Karpas-422 (cell line): ENCODE data around the gene TMEM94. TPM values are rescaled to one million over a fixed set of nuclear protein-coding genes. Genes with fewer than 3 reads are reported as not detected.
"Not testable (repeated sequence)": the region's sequence is repeated elsewhere in the genome, so short reads cannot be mapped to it uniquely, and the experiment has no call there.

ENCODE experiments used
- DNase-seq: peaks from one replicate; pipeline ENCODE4 v3.0.0-alpha.2; 2015
- H2AFZ ChIP-seq: fragments of 200-600 bp; sonication (generic); 2 replicates; pipeline ENCODE4 v1.6.1; 2014; ENCODE audit warnings: antibody characterized with exemption, low read length, mixed read lengths
- H3K27ac ChIP-seq: fragments of 200-600 bp; sonication (generic); 2 replicates; pipeline ENCODE4 v1.5.1; 2014; ENCODE audit warnings: mild to moderate bottlenecking, low read length, moderate library complexity
- H3K27me3 ChIP-seq: fragments of 200-600 bp; sonication (generic); 2 replicates; pipeline ENCODE4 v1.6.1; 2014; ENCODE audit warnings: low read length, mixed read lengths
- H3K36me3 ChIP-seq: fragments of 200-600 bp; sonication (generic); 2 replicates; pipeline ENCODE4 v1.6.1; 2014; ENCODE audit warnings: low read length, mixed read lengths; ENCODE audit not compliant: insufficient read depth
- H3K4me1 ChIP-seq: fragments of 200-600 bp; sonication (generic); 2 replicates; pipeline ENCODE4 v1.6.1; 2014; ENCODE audit warnings: mild to moderate bottlenecking, low read length, mixed read lengths
- H3K4me2 ChIP-seq: fragments of 200-600 bp; sonication (generic); 2 replicates; pipeline ENCODE4 v1.6.1; 2014; ENCODE audit warnings: low read length, low read depth, mild to moderate bottlenecking; ENCODE audit not compliant: poor library complexity, severe bottlenecking
- H3K4me3 ChIP-seq: fragments of 200-600 bp; sonication (generic); 2 replicates; pipeline ENCODE4 v1.5.1; 2014; ENCODE audit warnings: mild to moderate bottlenecking, antibody characterized with exemption, low read length, mixed read lengths
- H3K79me2 ChIP-seq: fragments of 200-600 bp; sonication (generic); 2 replicates; pipeline ENCODE4 v1.6.1; 2014; ENCODE audit warnings: mild to moderate bottlenecking, low read length, mixed read lengths
- H3K9ac ChIP-seq: fragments of 200-600 bp; sonication (generic); 2 replicates; pipeline ENCODE4 v1.6.0; 2014; ENCODE audit warnings: low read length
- H3K9me2 ChIP-seq: fragments of 200-600 bp; sonication (generic), shearing (Covaris generic); replicated peaks from 2 replicates; pipeline ENCODE4 v1.6.0; 2014; ENCODE audit warnings: mild to moderate bottlenecking, low read length, moderate library complexity; ENCODE audit not compliant: insufficient read depth
- H3K9me3 ChIP-seq: fragments of 300-700, 200-600 bp; sonication (generic); 2 replicates; pipeline ENCODE4 v1.6.1; 2014; ENCODE audit warnings: low read length, mixed read lengths
- H4K20me1 ChIP-seq: fragments of 200-600 bp; sonication (generic); 2 replicates; pipeline ENCODE4 v1.6.1; 2014; ENCODE audit warnings: mild to moderate bottlenecking, antibody characterized with exemption, low read length, low read depth; ENCODE audit not compliant: insufficient read depth
- total RNA-seq: library from RNA; depleted of rRNA; stranded (reverse); fragments of >200 nt; shearing (Covaris generic); gene quantifications from 2 replicates; pipeline ENCODE4 v1.2.3, GENCODE V29; 2014; ENCODE audit warnings: low replicate concordance

Gene TMEM94
- total RNA-seq, 1 experiment from 2014 or later: 20.5 TPM

DNA sequence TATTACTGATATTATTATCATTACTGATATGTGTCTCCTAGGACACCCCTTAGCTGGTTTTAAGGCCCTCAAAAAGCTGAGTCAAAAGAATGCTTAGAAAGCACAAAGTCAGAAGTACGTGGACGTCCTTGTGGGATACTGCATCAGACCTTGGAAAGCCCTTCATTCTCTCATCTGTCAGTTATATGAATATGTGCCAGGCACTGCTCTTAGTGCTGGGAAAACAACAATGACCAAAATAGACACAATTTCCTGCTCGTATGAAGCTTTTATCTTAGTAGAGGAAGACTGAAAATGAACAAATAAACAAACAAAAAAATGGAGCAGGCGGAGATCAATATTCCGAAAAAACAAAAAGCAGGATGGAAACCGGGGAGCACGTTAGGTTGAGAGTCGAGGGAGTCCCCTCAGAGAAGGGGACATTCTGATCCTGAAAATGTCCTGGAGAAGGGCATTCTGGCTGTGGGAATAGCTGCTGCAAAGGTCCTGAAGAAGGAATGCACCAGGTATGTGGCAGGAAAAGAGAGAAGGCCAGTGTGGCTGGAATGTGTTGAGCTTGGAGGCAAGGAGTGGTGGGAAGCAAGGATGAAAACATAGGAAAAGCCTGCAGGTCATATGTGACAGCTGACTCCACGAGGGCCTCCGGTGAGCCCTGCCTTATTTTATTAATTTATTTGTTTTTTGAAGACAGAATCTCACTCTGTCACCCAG lies 15.5 kb upstream of the TMEM94 start:
- H4K20me1 ChIP-seq: no peaks in the 10 kb centered on the region
- H3K27ac ChIP-seq: no peak overlapping the region
- H2AFZ ChIP-seq: no peak overlapping the region
- H3K9me3 ChIP-seq: no peaks in the 10 kb centered on the region
- H3K36me3 ChIP-seq: no peaks in the 10 kb centered on the region
- no peak for DNase-seq
- no peak overlapping the region for H3K4me2 ChIP-seq
- H3K4me1 ChIP-seq: no peaks in the 10 kb centered on the region
- H3K9ac ChIP-seq: no peak overlapping the region
- no peaks in the 10 kb centered on the region for H3K27me3 ChIP-seq
- H3K9me2 ChIP-seq: no peaks in the 10 kb centered on the region
- H3K4me3 ChIP-seq: no peak overlapping the region
- no peaks in the 10 kb centered on the region for H3K79me2 ChIP-seq

DNA sequence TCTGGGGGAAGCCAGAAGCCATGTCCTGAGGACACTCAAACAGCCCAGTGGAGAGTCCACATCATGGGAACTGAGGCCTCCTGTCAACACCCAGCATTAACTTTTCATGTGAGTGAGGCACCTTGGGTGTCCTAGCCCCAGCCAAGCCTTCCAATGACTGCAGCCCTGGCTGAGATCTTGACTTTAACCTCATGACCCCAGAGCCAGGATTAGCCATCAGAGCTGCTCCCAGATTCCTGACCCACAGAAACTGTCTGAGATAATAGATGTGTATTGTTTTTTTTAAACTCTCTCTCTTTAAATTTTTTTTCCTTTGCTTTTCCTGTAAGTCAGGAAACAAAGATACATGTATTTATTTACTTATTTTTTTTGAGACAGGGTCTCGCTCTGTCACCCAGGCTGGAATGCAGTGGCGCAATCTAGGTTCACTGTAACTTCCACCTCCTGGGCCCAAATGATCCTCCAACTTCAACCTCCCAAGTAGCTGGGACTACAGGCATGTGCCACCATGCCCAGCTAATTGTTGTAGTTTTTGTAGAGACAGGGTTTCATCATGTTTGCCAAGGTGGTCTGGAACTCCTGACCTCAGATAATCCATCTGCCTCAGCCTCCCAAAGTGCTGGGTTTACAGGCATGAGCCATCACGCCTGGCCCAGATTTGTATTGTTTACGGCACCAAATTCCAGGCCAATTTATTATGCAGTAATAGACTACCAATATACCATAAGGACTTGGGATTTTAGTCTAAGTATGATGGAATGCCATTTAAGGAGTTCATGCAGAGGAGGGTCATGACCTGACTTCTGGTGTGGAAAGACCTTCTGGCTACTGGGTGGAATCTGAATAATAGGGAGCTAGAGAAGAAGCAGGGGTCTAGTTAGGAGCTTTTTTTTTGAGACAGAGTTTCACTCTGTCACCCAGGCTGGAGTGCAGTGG lies 14.0 kb upstream of the TMEM94 start:
- H3K9me3 ChIP-seq: no peaks in the 10 kb centered on the region
- H3K4me3 ChIP-seq: no peak overlapping the region
- no peaks in the 10 kb centered on the region for H3K4me1 ChIP-seq
- H3K79me2 ChIP-seq: no peaks in the 10 kb centered on the region
- no peak overlapping the region for H3K27ac ChIP-seq
- no peaks in the 10 kb centered on the region for H3K36me3 ChIP-seq
- no peaks in the 10 kb centered on the region for H3K27me3 ChIP-seq
- H3K9me2 ChIP-seq: no peaks in the 10 kb centered on the region
- DNase-seq: no peak
- no peak overlapping the region for H2AFZ ChIP-seq
- H4K20me1 ChIP-seq: no peaks in the 10 kb centered on the region
- no peak overlapping the region for H3K4me2 ChIP-seq
- H3K9ac ChIP-seq: no peak overlapping the region

DNA sequence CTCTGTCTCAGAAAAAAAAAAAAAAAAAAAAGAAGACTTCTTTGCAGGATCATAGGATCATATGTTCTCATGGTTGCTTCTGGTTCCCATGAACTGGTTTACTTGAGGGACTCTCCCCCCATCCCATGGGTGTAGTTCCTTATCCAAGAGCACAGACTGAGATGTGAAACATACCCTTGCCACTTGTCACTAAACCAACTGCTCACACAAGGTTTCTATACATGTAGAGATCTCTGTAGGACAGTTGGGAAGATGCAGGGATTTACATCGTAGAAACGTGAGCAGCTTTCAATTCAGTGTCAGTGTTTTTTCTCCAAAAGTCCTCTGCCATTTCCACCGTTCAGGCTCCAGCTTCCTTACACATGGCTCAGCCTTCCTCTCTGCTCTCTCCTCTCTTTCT lies 11.1 kb upstream of the TMEM94 start:
- no peak for DNase-seq
- Histone ChIP-seq H3K79me2 (no peaks in the 10 kb centered on the region), H3K9me3 (no peaks in the 10 kb centered on the region), H3K36me3 (no peaks in the 10 kb centered on the region), H2AFZ (no peak overlapping the region), H3K27me3 (no peaks in the 10 kb centered on the region), H3K4me1 (no peaks in the 10 kb centered on the region), H3K4me3 (no peak overlapping the region), H3K9ac (no peak overlapping the region), H3K27ac (no peak overlapping the region), H4K20me1 (no peaks in the 10 kb centered on the region), H3K4me2 (no peak overlapping the region), H3K9me2 (no peaks in the 10 kb centered on the region)

DNA sequence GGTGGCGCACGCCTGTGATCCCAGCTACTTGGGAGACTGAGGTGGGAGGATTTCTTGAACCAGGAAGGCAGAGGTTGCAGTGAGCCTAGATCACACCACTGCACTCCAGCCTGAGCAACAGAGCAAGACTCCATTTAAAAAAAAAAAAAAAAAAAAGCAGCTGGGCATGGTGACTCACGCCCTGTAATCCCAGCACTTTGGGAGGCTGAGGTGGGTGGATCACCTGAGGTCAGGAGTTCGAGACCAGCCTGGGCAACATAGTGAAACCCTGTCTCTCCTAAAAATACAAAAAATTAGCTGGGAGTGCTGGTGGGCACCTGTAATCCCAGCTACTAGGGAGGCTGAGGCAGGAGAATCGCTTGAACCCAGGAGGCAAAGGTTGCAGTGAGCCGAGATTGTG lies 10.5 kb upstream of the TMEM94 start:
- not testable (repeated sequence) for H3K79me2 ChIP-seq, DNase-seq, H3K27me3 ChIP-seq

DNA sequence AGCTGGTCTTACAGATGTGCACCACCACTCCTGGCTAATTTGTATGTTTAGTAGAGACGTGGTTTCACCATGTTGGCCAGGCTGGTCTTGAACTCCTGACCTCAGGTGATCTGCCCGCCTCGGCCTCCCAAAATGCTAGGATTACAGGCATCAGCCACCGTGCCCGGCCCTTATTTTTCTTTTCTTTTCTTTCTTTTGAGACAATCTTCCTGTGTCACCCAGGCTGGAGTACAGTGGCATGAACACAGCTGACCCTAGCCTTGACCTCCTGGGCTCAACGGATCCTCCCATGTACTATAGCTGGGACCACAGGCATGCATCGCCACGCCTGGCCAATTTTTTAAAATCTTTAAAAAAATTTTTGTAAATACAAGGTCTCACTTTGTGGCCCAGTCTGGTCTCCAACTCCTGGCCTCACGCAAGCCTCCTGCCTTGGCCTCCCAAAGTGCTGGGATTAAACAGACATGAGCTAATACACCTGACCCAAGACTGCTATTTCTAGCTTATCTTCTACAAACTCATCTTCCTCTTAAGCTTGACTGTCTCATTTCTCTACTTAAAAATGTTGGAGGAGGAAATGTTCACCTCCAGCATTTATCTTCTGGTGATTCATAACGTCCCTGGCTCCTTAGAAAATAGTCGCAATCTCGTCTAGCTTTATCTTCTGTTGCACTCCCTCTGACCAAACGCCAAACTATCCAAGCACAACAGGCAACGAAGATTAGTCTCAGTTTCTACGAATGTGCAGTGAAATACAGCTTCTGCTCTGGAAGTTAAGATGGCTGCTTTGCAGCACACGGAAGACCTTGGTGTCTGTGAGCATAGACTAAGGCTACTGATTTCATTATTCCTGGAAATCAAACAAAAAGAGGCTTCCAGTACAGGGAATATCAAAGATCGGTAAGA lies 8.2 kb upstream of the TMEM94 start:
- no peak overlapping the region for H3K4me2 ChIP-seq
- no peaks in the 10 kb centered on the region for H4K20me1 ChIP-seq
- no peaks in the 10 kb centered on the region for H3K27me3 ChIP-seq
- H3K79me2 ChIP-seq: no peaks in the 10 kb centered on the region
- no peaks in the 10 kb centered on the region for H3K9me2 ChIP-seq
- DNase-seq: no peak
- no peaks in the 10 kb centered on the region for H3K36me3 ChIP-seq
- no peak overlapping the region for H3K4me3 ChIP-seq
- H2AFZ ChIP-seq: no peak overlapping the region
- no peaks in the 10 kb centered on the region for H3K4me1 ChIP-seq
- H3K27ac ChIP-seq: no peak overlapping the region
- H3K9me3 ChIP-seq: no peaks in the 10 kb centered on the region
- H3K9ac ChIP-seq: no peak overlapping the region

More for the DNA sequence above, 10.5 kb upstream of the TMEM94 start:
- H3K9me3 ChIP-seq, H3K4me1 ChIP-seq, H3K36me3 ChIP-seq, H4K20me1 ChIP-seq, H3K27ac ChIP-seq, H3K9ac ChIP-seq, H2AFZ ChIP-seq, H3K4me2 ChIP-seq, H3K4me3 ChIP-seq, H3K9me2 ChIP-seq: not testable (repeated sequence)

DNA sequence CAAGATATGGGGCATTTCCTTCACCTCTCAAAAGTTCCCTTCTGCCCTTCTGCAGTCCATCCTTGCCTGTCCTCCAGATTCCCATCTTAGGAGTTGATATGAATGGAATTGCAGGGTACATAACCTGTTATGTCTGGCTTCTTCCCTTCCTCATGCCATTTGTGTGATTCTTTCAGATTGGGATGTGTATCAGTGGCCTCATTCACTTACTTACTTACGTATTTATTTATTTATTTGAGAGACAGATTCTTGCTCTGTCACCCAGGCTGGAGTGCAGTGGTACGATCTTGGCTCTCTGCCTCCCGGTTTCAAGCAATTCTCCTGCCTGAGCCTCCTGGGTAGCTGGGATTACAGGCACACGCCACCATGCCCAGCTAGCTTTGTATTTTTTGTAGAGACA lies 6.2 kb upstream of the TMEM94 start:
- DNase-seq: no peak
- peaks cover 9% of the 10 kb centered on the region for H3K4me1 ChIP-seq
- H3K27me3 ChIP-seq: no peaks in the 10 kb centered on the region
- H4K20me1 ChIP-seq: no peaks in the 10 kb centered on the region
- no peaks in the 10 kb centered on the region for H3K9me2 ChIP-seq
- H3K4me3 ChIP-seq: no peak overlapping the region
- no peak overlapping the region for H2AFZ ChIP-seq
- no peaks in the 10 kb centered on the region for H3K36me3 ChIP-seq
- H3K27ac ChIP-seq: no peak overlapping the region
- H3K9ac ChIP-seq: no peak overlapping the region
- no peaks in the 10 kb centered on the region for H3K79me2 ChIP-seq
- no peaks in the 10 kb centered on the region for H3K9me3 ChIP-seq
- no peak overlapping the region for H3K4me2 ChIP-seq

DNA sequence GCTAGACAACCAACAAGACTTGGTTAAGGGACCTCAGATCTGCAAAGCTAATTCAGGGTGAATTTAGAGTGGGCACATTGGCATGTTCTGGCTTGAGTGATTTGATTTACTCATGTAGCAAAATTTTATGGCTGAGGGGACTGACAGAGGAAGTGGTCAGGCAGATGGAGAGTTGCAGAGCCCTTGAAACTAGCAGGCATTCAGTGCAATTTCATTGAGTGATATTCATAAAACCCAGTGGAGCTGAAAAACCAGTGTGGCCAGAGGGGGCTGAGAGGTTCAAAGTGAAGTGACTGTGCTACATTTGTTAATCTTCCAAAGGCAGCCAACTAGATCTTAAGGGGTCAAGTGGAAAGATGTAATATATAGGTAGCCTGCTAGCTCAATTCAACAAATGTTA lies 2.2 kb upstream of the TMEM94 start:
- Histone ChIP-seq H2AFZ (no peak overlapping the region), H3K9ac (no peak overlapping the region), H3K9me3 (no peaks in the 10 kb centered on the region), H3K36me3 (no peaks in the 10 kb centered on the region), H3K27me3 (no peaks in the 10 kb centered on the region), H3K4me2 (no peak overlapping the region), H3K27ac (no peak overlapping the region), H3K4me3 (no peak overlapping the region), H4K20me1 (no peaks in the 10 kb centered on the region), H3K79me2 (peaks cover 11% of the 10 kb centered on the region), H3K4me1 (peaks cover 29% of the 10 kb centered on the region), H3K9me2 (no peaks in the 10 kb centered on the region)
- peak; percentile 44 for DNase-seq

DNA sequence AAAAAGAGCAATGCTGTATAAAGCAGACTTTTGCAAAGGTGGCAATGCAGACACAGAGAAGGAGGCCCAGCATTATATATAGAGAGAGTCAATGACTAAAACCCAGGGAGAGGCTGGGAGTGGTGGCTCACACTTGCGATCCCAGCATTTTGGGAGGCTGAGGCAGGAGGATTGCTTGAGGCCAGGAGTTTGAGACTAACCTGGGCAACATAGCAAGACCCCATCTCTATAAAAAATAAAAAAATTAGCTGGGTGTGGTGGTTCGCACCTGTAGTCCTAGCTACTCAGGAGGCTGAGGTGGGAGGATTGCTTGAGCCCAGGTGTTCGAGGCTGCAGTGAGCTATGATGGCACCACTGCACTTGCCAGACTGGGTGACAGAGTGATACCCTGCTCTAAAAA lies 1.8 kb upstream of the TMEM94 start:
- not testable (repeated sequence) for H3K4me3 ChIP-seq, H3K9me3 ChIP-seq, H3K27me3 ChIP-seq, H4K20me1 ChIP-seq, H3K27ac ChIP-seq, H3K36me3 ChIP-seq, H3K9me2 ChIP-seq, H3K4me2 ChIP-seq, DNase-seq, H3K9ac ChIP-seq, H2AFZ ChIP-seq
- H3K4me1 ChIP-seq: peaks cover 34% of the 10 kb centered on the region
- H3K79me2 ChIP-seq: peaks cover 11% of the 10 kb centered on the region
